Lower leg skin (tissue), 3 donors: ENCODE data around the gene CDC25B.

Source experiments
- POLR2A ChIP-seq, 2 donors: fragments of 450-650 bp; IDR thresholded peaks; one replicate each; pipeline ENCODE4 v1.6.1; 2016 to 2017; ENCODE audit warnings: antibody characterized with exemption in 2 of 2, mild to moderate bottlenecking in 1 of 2, moderate library complexity in 1 of 2
- TF ChIP-seq, protein P1 (sequence below), 3 donors: fragments of 450-650 bp; IDR thresholded peaks; one replicate each; pipeline ENCODE4 v1.5.1; 2016; ENCODE audit warnings: antibody characterized with exemption in 3 of 3, mild to moderate bottlenecking in 3 of 3, moderate library complexity in 2 of 3

DNA sequence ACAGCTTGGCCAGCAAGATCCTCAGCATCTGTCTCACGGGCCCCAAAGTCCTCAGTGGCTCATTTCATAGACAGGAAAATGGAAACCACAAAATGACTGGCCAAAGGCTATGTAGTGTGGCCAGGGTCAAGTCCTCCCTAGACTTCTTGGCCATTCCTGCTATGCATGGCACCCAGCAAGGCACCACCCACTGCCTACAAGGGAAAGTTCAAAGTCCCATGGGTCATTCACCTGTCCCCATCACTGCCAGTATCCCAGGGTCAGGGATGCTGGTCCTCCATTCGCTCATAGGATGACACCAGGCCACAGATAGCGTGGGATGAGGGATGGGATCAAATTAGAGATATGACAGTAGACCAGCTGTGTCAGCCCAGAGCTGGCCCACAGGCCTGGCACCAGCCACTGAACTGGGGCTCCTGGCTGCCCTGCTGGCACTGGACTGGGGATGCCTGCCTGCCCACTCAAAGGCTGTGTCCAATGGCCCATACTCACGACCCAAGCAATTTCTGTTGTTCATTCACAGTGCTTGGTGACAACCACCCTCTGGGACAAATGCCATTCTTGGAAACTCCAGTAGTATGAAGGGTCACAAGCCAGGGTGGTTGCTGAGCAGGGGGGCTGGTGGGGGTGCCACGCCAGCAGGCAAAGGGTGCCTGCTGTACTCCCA, 40.2 kb upstream of the CDC25B start:
- TF ChIP-seq, protein P1, sequence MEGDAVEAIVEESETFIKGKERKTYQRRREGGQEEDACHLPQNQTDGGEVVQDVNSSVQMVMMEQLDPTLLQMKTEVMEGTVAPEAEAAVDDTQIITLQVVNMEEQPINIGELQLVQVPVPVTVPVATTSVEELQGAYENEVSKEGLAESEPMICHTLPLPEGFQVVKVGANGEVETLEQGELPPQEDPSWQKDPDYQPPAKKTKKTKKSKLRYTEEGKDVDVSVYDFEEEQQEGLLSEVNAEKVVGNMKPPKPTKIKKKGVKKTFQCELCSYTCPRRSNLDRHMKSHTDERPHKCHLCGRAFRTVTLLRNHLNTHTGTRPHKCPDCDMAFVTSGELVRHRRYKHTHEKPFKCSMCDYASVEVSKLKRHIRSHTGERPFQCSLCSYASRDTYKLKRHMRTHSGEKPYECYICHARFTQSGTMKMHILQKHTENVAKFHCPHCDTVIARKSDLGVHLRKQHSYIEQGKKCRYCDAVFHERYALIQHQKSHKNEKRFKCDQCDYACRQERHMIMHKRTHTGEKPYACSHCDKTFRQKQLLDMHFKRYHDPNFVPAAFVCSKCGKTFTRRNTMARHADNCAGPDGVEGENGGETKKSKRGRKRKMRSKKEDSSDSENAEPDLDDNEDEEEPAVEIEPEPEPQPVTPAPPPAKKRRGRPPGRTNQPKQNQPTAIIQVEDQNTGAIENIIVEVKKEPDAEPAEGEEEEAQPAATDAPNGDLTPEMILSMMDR (IDR thresholded peaks at IDR 0.05) = no peak
- no peak for TF ChIP-seq POLR2A (IDR thresholded peaks at IDR 0.05)
